Gastrocnemius medialis (tissue), 4 donors: ENCODE measurements around the gene ZNF865.

Source experiments
- CTCF ChIP-seq, 5 experiments: fragments of 450-650 bp in 3 of 5; fragments of 200-600 bp in 2 of 5; sonication (generic) in 2 of 5; IDR thresholded peaks in 4 of 5; conservative IDR thresholded peaks in 1 of 5; 1 replicate in 4 of 5; 2 replicates in 1 of 5; pipeline ENCODE4 v1.5.1; 2016 to 2019; ENCODE audit warnings: antibody characterized with exemption in 5 of 5, mild to moderate bottlenecking in 3 of 5, moderate library complexity in 3 of 5
- POLR2A ChIP-seq, 2 donors: fragments of 450-650 bp; IDR thresholded peaks; one replicate each; pipeline ENCODE4 v1.6.1; 2017; ENCODE audit warnings: antibody characterized with exemption in 2 of 2, mild to moderate bottlenecking in 2 of 2, moderate library complexity in 2 of 2

- TF ChIP-seq CTCF (IDR thresholded peaks at IDR 0.05 in 4 of 5, conservative IDR thresholded peaks at IDR 0.05 in 1 of 5) (no peak), POLR2A (IDR thresholded peaks at IDR 0.05) (peak; percentile 66 to 69)
These were observed 6.6 kb upstream of the ZNF865 start for GRCh38 chr19:55598719-55599467.
